GM10248 (cell line): Measurements from ENCODE around the gene TMEM14B.

Experiments
- CTCF ChIA-PET: fragments of 300-600 bp; sonication (Branson Sonifier 250); formaldehyde crosslinking; extraction: SDS; loops from one replicate; lab custom pipeline; 2021; ENCODE audit warnings: antibody characterized with exemption; lab: Yijun Ruan, JAX
- POLR2A ChIA-PET: fragments of 350-650 bp; sonication (Branson Sonifier 250); formaldehyde crosslinking; extraction: SDS; loops from one replicate; lab custom pipeline; 2020; ENCODE audit warnings: antibody characterized with exemption; lab: Yijun Ruan, JAX
- DNase-seq: peaks from one replicate; pipeline ENCODE4 v3.0.0; 2012; ENCODE audit errors: extremely low spot score
- CTCF ChIP-seq: IDR thresholded peaks from 2 replicates; pipeline ENCODE4 v1.5.1; 2012; ENCODE audit warnings: mild to moderate bottlenecking, low read depth; ENCODE audit errors: extremely low read depth, missing control alignments, control extremely low read depth

TMEM14B gene

GRCh38 chr6:10725044-10725443 lies 22.6 kb upstream of the TMEM14B start:
- DNase-seq, result no peak
- ChIA-PET CTCF (interaction anchor here (1.9 kb wide), 1 partner anchor 17 kb away, joined by 8 read pairs; no protein-coding TSS in a partner anchor), POLR2A (no interaction called here)
- TF ChIP-seq CTCF, result no peak

DNA sequence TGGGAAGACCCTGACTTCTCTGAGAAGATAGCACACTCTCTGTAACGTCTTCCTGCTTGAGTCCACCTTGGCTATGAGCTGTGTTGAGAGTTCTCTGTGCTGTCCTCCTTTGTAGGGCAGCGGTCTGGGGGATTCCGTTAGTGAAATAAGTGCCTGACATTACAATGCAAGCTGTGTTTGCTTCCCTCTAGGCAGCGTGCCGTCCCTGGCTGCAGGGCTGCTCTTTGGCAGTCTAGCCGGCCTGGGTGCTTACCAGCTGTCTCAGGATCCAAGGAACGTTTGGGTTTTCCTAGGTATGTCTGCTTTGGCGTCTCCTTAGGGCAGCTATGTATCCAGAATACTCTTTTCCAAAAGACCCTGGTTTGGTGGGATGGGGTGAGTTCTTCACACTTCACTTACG lies 21.9 kb upstream of the TMEM14B start:
- no peak for DNase-seq
- POLR2A ChIA-PET, result no interaction called here
- CTCF ChIA-PET, result interaction anchor here (1.3 kb wide), 1 partner anchor 34 kb away, joined by 3 read pairs; no protein-coding TSS in a partner anchor
- no peak for TF ChIP-seq CTCF

DNA sequence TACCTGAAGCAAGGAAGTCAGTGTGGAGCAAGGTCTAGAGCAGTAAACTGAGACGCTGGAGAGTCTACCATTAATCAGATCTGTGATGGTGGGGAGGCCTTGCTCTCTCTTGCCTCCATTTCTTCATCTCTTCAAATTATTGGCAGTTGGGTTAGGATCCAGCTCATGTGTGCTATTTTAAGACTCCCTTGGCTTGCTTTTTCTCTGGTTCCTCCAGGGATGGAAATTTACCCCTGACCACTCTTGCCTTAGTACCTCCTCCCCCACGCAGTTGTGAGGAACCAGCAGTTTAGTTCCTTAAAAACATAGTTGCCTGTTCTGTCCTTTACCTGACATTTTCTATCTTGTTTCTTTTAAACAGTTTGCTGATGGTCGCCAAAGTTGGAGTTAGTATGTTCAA lies 17.4 kb upstream of the TMEM14B start:
- no peak for TF ChIP-seq CTCF
- CTCF ChIA-PET, result interaction anchor here (1.8 kb wide), 1 partner anchor 252 kb away, joined by 4 read pairs; no protein-coding TSS in a partner anchor
- POLR2A ChIA-PET, result no interaction called here
- no peak for DNase-seq

DNA sequence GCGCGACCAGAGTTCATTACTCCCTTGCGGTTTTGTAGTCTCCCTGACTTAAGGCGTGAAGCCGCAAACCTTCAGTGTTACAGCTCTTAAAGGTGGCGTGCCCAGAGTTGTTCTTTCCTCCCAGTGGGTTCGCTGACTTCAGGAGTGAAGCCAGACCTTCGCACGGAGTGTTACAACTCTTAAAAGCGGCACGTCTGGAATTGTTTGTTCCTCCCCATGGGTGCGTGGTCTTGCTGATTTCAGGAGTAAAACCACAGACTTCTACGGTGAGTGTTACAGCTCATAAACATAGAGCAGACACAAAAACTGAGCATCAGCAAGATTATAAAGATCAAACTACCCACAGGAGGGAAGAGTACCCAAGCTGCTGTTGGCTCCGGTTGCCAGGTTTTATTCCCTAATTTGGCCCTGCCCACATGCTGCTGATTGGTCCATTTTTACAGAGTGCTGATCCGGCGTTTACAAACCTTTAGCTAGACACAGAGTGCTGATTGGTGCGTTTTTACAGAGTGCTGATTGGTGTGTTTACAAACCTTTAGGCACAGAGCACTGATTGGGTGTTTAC lies 14.4 kb upstream of the TMEM14B start:
- TF ChIP-seq CTCF, result no peak
- DNase-seq, result no peak
- POLR2A ChIA-PET, result no interaction called here
- CTCF ChIA-PET, result interaction anchor here (1.0 to 1.6 kb wide), 4 partner anchors 8 to 13 kb away, joined by 3 to 4 read pairs (median 3); partner anchors contain the start of gene TMEM14C

DNA sequence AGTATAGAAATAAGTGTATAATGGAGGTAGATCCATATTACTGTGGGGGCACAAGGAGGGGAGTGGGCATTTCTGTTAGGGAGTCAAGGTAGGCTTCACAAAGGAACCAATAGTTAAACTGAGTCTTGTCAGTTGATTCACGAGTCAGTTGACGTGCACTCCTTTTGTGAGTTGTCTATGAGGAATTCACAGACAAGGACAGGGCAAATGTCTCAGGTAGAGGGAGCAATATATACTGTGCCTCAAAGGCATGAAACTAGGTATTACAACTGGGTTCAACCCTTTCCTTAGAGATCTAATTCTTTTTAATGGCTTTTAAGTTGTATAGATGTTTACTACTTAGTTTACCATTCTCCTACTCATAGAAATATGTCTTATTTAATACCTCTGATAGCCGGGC lies 13.7 kb upstream of the TMEM14B start:
- ChIA-PET POLR2A (no interaction called here), CTCF (interaction anchor here (1.2 kb wide), 1 partner anchor 8 kb away, joined by 3 read pairs; no protein-coding TSS in a partner anchor)

DNA sequence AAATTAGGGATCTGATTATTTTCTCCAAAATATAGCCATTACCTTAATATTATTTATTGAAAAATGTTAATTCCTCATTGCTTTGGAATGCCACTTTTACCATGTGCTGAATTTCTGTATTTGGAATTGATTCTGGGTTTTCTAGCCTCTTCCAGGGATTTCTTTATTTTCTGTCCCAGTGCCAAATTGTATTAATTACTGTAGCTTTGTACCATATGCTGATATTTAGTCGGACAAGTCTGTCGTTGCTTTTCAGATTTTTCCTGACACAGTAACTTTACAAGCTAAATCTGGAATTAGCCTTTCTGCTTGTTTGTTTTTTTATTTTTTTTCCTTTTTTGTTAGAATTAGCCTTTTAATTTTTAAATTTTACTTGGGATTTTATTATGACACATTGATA lies 10.9 kb upstream of the TMEM14B start:
- ChIA-PET POLR2A (no interaction called here), CTCF (interaction anchor here (0.8 to 2.5 kb wide), 5 partner anchors 9 to 258 kb away, joined by 3 to 11 read pairs (median 6); partner anchors contain the start of gene TMEM14C)
- no peak for DNase-seq
- no peak for TF ChIP-seq CTCF

More for the DNA sequence above, 13.7 kb upstream of the TMEM14B start:
- TF ChIP-seq CTCF, result no peak
- no peak for DNase-seq
